KG1 (cell line): Measurements from ENCODE around the gene RPS6KB2.

Experiments
- DNase-seq: peaks from one replicate; lab custom pipeline; 2025; lab: John Stamatoyannopoulos, UW

RPS6KB2 gene

DNA sequence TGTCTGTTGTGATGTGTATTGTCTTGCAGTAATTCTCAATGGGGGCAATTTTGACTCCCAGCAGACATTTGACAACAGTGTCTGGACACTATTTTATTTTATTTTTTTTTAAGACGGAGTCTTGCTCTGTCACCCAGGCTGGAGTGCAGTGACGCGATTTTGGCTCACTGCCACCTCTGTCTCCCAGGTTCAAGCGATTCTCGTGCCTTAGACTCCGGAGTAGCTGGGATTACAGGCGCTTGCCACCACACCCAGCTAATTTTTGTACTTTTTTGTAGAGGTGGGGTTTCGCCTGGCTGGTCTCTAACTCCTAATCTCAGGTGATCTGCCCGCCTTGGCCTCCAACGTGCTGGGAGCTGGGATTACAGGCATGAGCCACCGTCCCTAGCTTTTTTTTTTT lies 1.4 kb downstream of the RPS6KB2 start:
- DNase-seq, result no peak

- no peak for DNase-seq
These were observed 3.3 kb downstream of the RPS6KB2 start for GRCh38 chr11:67431346-67432249.

GRCh38 chr11:67432655-67433349 lies 4.5 kb downstream of the RPS6KB2 start:
- DNase-seq, result no peak

DNA sequence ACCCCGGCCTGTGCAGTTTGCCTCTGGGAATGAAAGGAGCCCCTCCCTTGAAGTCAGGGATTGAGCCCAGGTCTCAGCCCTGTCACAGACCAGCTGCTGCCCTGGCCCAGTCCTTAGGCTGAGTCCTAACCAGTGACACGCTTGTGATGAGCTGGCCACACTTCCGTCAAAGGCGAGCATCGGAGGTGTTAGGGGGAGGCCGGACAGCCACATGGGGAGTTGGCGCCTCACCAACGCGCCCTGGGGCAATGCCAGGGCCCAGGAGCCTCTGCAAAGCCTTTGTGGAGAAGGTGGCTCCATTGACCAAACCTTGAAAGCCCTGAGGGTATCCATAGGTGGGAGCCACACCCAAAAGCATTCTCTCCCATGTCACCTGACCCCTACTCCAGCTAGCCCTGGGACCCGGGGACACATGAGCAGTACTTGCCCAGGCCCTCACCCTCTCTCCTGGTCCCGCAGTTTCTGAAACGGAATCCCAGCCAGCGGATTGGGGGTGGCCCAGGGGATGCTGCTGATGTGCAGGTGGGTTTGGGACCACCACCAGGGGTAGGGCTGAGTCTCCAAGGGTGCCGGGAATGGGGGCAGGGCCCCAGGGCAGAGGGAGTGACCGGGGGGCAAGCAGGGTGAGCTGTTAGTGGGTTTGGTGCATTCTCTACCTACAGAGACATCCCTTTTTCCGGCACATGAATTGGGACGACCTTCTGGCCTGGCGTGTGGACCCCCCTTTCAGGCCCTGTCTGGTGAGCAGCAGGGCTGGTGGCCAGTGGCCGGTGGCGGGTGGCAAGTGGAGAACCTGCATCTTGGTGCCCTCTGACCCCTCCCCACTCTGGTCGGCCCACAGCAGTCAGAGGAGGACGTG lies 5.5 kb downstream of the RPS6KB2 start:
- DNase-seq, result no peak

GRCh38 chr11:67434395-67434881 lies 6.1 kb downstream of the RPS6KB2 start:
- no peak for DNase-seq

DNA sequence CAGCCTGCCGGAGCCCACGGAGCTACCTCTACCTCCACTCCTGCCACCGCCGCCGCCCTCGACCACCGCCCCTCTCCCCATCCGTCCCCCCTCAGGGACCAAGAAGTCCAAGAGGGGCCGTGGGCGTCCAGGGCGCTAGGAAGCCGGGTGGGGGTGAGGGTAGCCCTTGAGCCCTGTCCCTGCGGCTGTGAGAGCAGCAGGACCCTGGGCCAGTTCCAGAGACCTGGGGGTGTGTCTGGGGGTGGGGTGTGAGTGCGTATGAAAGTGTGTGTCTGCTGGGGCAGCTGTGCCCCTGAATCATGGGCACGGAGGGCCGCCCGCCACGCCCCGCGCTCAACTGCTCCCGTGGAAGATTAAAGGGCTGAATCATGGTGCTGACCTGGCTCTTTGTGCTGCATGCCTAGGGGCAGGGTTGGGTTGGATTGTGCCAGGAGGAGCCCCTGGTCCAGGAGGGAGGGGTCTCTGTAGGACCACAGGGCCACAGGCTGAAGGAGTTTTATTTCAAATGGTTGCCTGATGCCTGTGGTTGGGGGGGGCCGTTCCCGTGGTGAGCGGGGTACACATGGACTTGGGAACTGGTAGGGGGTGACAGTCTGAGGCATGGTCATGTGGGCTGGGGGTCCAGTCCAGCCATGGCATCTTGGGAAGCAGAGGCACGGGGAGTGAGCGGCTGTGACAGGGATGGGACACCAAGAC lies 6.9 kb downstream of the RPS6KB2 start:
- no peak for DNase-seq

DNA sequence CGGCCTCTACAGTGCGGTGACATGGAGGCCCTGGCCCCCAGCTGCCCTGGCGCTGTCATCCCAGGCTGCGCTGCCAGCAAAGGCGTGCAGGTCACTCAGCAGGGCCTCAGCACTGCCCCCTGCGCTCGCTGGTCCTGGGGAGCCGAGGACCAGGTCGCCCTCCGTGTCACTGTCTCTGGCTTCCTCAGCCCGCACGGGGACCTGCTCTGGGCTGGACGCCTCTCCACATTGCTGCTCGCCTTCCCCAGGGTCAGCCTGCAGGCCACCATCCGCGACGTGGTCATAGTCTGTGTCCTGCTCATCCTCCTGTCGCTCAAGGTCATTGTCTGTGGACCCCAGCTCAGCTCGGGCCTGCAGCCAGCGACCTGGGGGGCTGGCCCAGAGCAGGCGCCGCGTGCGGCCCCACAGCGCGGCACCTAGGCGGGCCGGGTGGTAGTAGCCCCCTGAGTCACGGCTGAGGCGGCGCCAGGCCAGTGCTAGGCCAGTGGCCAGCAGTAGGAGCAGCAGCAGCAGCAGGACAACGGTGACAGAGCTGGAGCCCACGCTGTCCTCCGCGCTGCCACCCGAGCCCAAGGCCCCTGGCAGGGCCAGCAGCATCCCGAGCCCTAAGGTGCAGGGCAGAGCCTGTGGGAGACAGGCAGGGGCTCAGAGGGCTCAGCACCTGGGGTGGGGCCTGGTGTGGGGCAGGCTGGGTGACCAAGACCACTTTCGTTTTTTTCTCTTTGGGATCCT lies 7.6 kb downstream of the RPS6KB2 start:
- DNase-seq, result no peak

- DNase-seq, result peak; percentile 45
These were observed 8.3 kb downstream of the RPS6KB2 start for GRCh38 chr11:67436459-67437081.

DNA sequence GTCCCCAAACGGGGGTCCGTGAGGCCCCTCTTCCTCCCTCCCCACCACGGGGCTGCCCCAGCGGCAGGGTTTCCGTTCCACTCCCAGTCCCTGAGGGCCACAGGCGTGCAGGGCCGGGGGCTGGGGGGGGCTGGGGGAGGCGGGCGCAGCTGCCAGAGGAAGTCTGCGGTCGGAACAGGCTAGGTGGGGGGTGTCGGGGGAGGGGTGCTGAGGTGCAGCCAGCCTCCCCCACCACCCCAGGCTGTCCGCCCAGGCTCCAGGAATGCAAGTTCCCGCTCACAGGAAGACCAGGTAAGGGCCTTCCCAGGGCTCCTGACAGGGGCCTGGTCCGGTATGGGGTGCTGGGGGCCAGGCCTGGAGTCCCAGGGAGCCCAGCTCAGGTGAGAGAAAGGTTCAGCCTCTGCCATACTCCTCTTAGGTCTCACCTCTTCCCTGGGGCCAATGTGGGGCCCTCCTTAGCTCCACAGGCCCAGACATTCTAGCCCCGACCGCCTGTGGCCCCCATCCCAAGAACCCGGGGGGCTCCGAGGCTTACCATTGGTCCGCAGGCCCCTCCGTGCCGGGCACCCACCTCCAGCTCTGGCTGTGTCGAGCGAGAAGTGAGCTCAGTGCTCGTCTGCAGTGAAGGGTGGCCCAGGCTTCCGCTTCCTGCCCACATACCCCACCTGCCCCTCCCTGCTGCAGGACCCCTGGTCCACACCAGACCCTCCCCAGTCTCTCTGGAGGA lies 9.0 kb downstream of the RPS6KB2 start, which contains the start of gene PTPRCAP:
Gene PTPRCAP (minus strand): TSS at position 601 of the 727 bp plus-strand sequence. CDS start 63 bp downstream, at position 538.
- DNase-seq, result peak; percentile 84

DNA sequence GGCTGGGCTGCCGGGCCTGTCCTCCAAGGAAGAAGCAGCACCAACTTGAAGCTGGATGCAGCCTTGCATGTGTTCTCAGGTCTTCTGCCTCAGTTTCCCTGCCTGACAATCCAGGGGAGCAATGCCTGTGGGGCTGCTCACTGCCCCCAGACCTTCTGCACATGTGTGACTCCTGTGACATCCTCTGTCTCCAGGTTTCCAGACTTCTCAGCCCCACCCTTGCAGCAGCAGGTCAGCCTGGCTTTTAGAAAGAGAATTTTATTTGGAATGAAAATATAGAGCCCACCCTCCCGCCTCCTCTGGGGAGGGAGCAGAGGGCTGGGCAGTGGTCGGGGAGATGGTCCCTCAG lies 9.5 kb downstream of the RPS6KB2 start:
- no peak for DNase-seq

DNA sequence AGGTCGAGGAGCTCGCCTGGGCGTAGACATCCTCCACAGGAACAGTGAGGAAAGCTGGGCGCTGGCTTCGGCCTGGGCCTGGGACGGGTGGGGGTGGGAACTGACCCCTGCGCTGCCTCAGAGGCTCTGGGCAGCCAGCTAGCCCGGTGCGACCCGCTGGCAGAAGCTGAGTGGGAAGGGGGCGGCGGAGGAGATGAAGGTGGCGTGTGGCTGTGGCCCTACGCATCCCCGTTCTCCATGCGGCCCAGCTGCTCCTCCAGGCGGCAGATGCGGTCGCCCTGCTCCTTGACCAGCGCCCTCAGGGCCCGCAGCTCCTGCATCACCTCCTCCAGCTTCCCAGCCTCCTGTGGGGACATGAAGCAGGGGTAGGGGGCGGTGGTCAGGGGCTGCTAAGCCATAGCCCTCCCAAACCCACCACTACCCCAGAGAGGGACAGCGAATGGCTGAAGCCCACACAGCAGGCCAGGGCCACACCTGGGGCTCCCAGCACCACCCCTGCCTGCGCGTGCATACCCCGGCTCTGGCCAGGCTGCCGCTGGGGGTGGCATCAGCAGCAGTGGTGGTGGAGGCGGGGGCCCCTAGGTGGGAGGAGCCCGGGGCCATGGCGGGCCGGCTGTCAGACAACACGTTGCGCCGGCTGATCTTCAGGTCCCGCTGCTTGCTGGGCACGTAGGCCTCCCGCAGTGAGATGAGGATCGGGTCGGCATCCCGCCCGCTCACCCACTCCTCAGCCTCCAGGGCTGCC lies 10.0 kb downstream of the RPS6KB2 start:
- no peak for DNase-seq

DNA sequence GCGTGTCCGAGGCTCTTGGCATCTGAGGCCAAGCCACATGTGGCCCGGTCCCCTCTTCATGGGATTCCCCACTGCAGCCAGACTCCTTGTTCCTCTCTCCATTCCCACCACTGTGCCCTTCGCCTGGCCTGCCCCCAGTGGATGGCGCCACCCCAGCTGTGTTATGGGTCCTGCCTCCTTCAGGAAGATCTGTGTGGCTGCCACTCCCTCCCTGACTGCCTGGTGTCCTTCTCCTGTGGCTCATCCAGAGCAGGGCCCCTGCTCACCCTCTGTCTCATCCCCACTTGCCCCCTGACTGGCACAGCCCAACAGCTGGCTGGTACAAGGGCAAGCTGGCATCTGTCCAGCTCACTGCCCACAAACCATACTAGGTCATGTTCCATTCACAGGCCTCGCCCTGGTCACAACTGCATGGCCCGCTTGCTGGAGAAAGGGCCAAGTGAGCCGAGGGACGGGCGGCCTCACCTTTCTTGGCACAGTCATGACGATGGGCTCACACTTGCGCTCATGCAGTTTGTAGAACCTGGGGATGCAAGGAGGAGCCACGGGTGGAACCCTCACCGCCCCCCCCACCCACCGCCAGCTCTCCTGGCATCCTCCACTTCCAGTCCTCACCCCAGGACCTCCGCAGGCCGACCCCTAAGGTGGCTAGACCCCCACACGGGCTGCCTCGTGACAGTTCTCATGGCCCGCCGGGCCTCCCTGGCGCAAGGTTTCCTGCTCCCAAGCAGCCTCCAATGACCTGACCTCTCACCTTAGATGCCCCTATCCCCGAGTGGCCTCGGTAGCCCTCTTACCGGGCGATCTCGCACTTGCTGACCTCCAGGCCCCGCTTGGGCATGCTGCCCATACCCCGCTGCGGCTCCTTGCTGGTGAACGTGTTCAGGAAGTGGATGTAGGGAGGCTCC lies 11.3 kb downstream of the RPS6KB2 start:
- DNase-seq, result peak; percentile 22

GRCh38 chr11:67440229-67441097 lies 12.2 kb downstream of the RPS6KB2 start:
- no peak for DNase-seq

GRCh38 chr11:67441098-67441563 lies 12.8 kb downstream of the RPS6KB2 start:
- DNase-seq, result no peak

DNA sequence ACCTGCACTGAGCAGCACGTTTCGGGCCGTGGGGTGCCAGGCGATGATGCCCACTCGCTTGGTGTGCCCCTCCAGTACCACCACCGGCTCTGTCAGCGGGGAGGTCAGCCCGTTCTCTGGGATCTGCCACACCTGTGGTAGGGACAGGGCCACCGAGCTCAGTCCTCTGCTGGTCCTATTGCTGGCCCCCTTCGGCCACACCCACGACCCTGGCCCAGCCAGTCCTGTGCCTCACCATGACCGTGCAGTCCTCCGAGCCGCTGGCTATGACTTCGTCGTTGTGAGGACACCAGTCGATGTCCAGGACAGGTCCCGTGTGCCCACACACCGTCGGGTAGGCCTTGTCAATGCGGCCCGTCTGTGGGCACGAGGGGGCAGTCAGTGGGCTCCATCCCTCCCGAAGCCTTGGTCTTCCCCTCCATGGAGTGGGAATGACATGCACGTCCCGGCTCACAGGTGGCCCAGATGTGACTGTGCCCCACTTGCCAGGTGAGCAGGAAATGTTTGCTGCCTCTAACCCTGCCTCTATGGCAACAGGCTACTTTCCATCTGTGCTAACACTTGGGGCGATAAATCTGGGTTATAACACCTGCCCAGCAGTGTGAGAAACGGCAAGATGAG lies 13.5 kb downstream of the RPS6KB2 start:
- DNase-seq, result no peak
